Measurements from ENCODE around the gene RBPMS2.

Gene RBPMS2

GRCh38 chr15:64782751-64783150 is 7.4 kb upstream of the RBPMS2 start:
- no peak for DNase-seq (ENCODE audit: low read depth in 2 of 2)

- no peak for DNase-seq (ENCODE audit: low read depth in 2 of 2)
These were observed 5.9 kb upstream of the RBPMS2 start for GRCh38 chr15:64781299-64781698.

GRCh38 chr15:64780600-64781156 is 5.3 kb upstream of the RBPMS2 start:
- DNase-seq (ENCODE audit: low read depth in 2 of 2) = no peak

- DNase-seq (ENCODE audit: low read depth in 2 of 2) = no peak
These were observed 4.2 kb upstream of the RBPMS2 start for GRCh38 chr15:64779630-64780029.

GRCh38 chr15:64779024-64779423 is 3.6 kb upstream of the RBPMS2 start:
- no peak for DNase-seq (ENCODE audit: low read depth in 2 of 2)

- DNase-seq (ENCODE audit: low read depth in 2 of 2) = no peak
These were observed 1.0 kb upstream of the RBPMS2 start for GRCh38 chr15:64776402-64776786.

GRCh38 chr15:64774629-64775493 is 528 bp downstream of the RBPMS2 start:
- no peak for DNase-seq (ENCODE audit: low read depth in 2 of 2)

GRCh38 chr15:64774037-64774628 is 1.3 kb downstream of the RBPMS2 start:
- DNase-seq (ENCODE audit: low read depth in 2 of 2) = no peak

- DNase-seq (ENCODE audit: low read depth in 2 of 2) = no peak
These were observed 1.8 kb downstream of the RBPMS2 start for GRCh38 chr15:64773606-64774005.

GRCh38 chr15:64772964-64773363 is 2.4 kb downstream of the RBPMS2 start:
- DNase-seq (ENCODE audit: low read depth in 2 of 2) = no peak

GRCh38 chr15:64772488-64772887 is 2.9 kb downstream of the RBPMS2 start:
- DNase-seq (ENCODE audit: low read depth in 2 of 2) = no peak

- no peak for DNase-seq (ENCODE audit: low read depth in 2 of 2)
These were observed 4.8 kb downstream of the RBPMS2 start for GRCh38 chr15:64770626-64771025.

GRCh38 chr15:64767203-64767602 is 8.2 kb downstream of the RBPMS2 start:
- no peak for DNase-seq (ENCODE audit: low read depth in 2 of 2)

GRCh38 chr15:64766058-64766457 is 9.3 kb downstream of the RBPMS2 start:
- no peak for DNase-seq (ENCODE audit: low read depth in 2 of 2)

GRCh38 chr15:64763874-64764273 is 11.5 kb downstream of the RBPMS2 start:
- no peak for DNase-seq (ENCODE audit: low read depth in 2 of 2)

- DNase-seq (ENCODE audit: low read depth in 2 of 2) = no peak
These were observed 11.9 kb downstream of the RBPMS2 start for GRCh38 chr15:64763462-64763861.

- no peak for DNase-seq (ENCODE audit: low read depth in 2 of 2)
These were observed 12.4 kb downstream of the RBPMS2 start for GRCh38 chr15:64763021-64763420.

GRCh38 chr15:64762546-64762945 is 12.8 kb downstream of the RBPMS2 start:
- no peak for DNase-seq (ENCODE audit: low read depth in 2 of 2)

- DNase-seq (ENCODE audit: low read depth in 2 of 2) = no peak
These were observed 14.2 kb downstream of the RBPMS2 start for GRCh38 chr15:64761156-64761555.

- no peak for DNase-seq (ENCODE audit: low read depth in 2 of 2)
These were observed 15.3 kb downstream of the RBPMS2 start for GRCh38 chr15:64760056-64760455.

GRCh38 chr15:64755427-64755940 is 19.9 kb downstream of the RBPMS2 start:
- no peak for DNase-seq (ENCODE audit: low read depth in 2 of 2)

- DNase-seq (ENCODE audit: low read depth in 2 of 2) = no peak
These were observed 20.5 kb downstream of the RBPMS2 start for GRCh38 chr15:64754663-64755426.
